Neutrophil (primary cell): ENCODE results near the gene CSTPP1.
"Not testable (repeated sequence)": the region's sequence is repeated elsewhere in the genome, so short reads cannot be mapped to it uniquely, and the experiment has no call there.

Experiments used
- H3K27ac ChIP-seq: fragments of 200-600 bp; sonication (generic); 2 replicates; pipeline ENCODE4 v1.5.1; 2016; ENCODE audit warnings: mild to moderate bottlenecking, moderate library complexity
- H3K27me3 ChIP-seq: fragments of 200-600 bp; sonication (generic); 2 replicates; pipeline ENCODE4 v1.6.0; 2016; ENCODE audit warnings: mild to moderate bottlenecking
- H3K36me3 ChIP-seq: fragments of 200-600 bp; sonication (generic); 2 replicates; pipeline ENCODE4 v1.5.1; 2017
- H3K4me1 ChIP-seq, 2 experiments: fragments of 200-600 bp in 1 of 2; sonication (generic) in 1 of 2; 1 replicate in 1 of 2; 2 replicates in 1 of 2; pipeline versions ENCODE4 v1.5.1 to v1.6.1; 2013 to 2016; ENCODE audit warnings: low read depth in 1 of 2, low read length in 1 of 2, mild to moderate bottlenecking in 1 of 2, moderate library complexity in 1 of 2; ENCODE audit not compliant: control insufficient read depth in 1 of 2, insufficient read depth in 1 of 2
- H3K4me3 ChIP-seq, 2 experiments: fragments of 200-600 bp in 1 of 2; sonication (generic) in 1 of 2; 1 replicate in 1 of 2; 2 replicates in 1 of 2; pipeline ENCODE4 v1.5.1; 2013 to 2016; ENCODE audit warnings: low read depth in 1 of 2, low read length in 1 of 2, mild to moderate bottlenecking in 1 of 2, moderate library complexity in 1 of 2
- H3K9me3 ChIP-seq: fragments of 200-600 bp; sonication (generic); 2 replicates; pipeline ENCODE4 v1.5.1; 2016
- CTCF ChIP-seq: fragments of 200-600 bp; sonication (generic); IDR thresholded peaks from 2 replicates; pipeline ENCODE4 v1.5.1; 2016; ENCODE audit warnings: antibody characterized with exemption

CSTPP1 gene

GRCh38 chr11:47071341-47071740 lies 134.8 kb downstream of the CSTPP1 start:
- H3K27me3 ChIP-seq: no peaks in the 10 kb centered on the region
- no peak for TF ChIP-seq CTCF
- no peaks in the 10 kb centered on the region for H3K36me3 ChIP-seq
- no peaks in the 10 kb centered on the region for H3K9me3 ChIP-seq
- H3K27ac ChIP-seq: no peak overlapping the region
- H3K4me3 ChIP-seq: no peak overlapping the region
- no peaks in the 10 kb centered on the region for H3K4me1 ChIP-seq

GRCh38 chr11:47071791-47072261 lies 135.3 kb downstream of the CSTPP1 start:
- Histone ChIP-seq H3K36me3 (no peaks in the 10 kb centered on the region), H3K4me1 (no peaks in the 10 kb centered on the region), H3K9me3 (no peaks in the 10 kb centered on the region), H3K27ac (no peak overlapping the region), H3K4me3 (no peak overlapping the region), H3K27me3 (no peaks in the 10 kb centered on the region)
- TF ChIP-seq CTCF: no peak

- no peaks in the 10 kb centered on the region for H3K27me3 ChIP-seq
- no peak overlapping the region for H3K4me3 ChIP-seq
- no peaks in the 10 kb centered on the region for H3K9me3 ChIP-seq
- H3K36me3 ChIP-seq: no peaks in the 10 kb centered on the region
- TF ChIP-seq CTCF: no peak
- H3K27ac ChIP-seq: no peak overlapping the region
- H3K4me1 ChIP-seq: no peaks in the 10 kb centered on the region
Measured at GRCh38 chr11:47078751-47079521, 142.4 kb downstream of the CSTPP1 start.

GRCh38 chr11:47080775-47081174 lies 144.2 kb downstream of the CSTPP1 start:
- H3K27ac ChIP-seq, H3K9me3 ChIP-seq, H3K36me3 ChIP-seq, H3K4me1 ChIP-seq, H3K27me3 ChIP-seq, H3K4me3 ChIP-seq: not testable (repeated sequence)

- no peaks in the 10 kb centered on the region for H3K9me3 ChIP-seq
- H3K4me3 ChIP-seq: no peak overlapping the region
- TF ChIP-seq CTCF: no peak
- H3K27me3 ChIP-seq: no peaks in the 10 kb centered on the region
- H3K36me3 ChIP-seq: no peaks in the 10 kb centered on the region
- H3K27ac ChIP-seq: no peak overlapping the region
- H3K4me1 ChIP-seq: no peaks in the 10 kb centered on the region
Measured at GRCh38 chr11:47083913-47084312, 147.4 kb downstream of the CSTPP1 start.

- no peaks in the 10 kb centered on the region for H3K27me3 ChIP-seq
- no peaks in the 10 kb centered on the region for H3K36me3 ChIP-seq
- TF ChIP-seq CTCF: no peak
- no peak overlapping the region for H3K27ac ChIP-seq
- H3K4me3 ChIP-seq: no peak overlapping the region
- H3K9me3 ChIP-seq: no peaks in the 10 kb centered on the region
- no peaks in the 10 kb centered on the region for H3K4me1 ChIP-seq
Measured at GRCh38 chr11:47087801-47088200, 151.2 kb downstream of the CSTPP1 start.
